Measurements from ENCODE around the gene BUB1.

- TF ChIP-seq CTCF (IDR thresholded peaks at IDR 0.05) (no peak), EP300 (IDR thresholded peaks at IDR 0.05) (no peak), POLR2AphosphoS5 (IDR thresholded peaks at IDR 0.05) (no peak)
Observed at GRCh38 chr2:110707386-110707965, 29.6 kb upstream of the BUB1 start.
